Measurements from ENCODE around the gene OLIG2.

DNA sequence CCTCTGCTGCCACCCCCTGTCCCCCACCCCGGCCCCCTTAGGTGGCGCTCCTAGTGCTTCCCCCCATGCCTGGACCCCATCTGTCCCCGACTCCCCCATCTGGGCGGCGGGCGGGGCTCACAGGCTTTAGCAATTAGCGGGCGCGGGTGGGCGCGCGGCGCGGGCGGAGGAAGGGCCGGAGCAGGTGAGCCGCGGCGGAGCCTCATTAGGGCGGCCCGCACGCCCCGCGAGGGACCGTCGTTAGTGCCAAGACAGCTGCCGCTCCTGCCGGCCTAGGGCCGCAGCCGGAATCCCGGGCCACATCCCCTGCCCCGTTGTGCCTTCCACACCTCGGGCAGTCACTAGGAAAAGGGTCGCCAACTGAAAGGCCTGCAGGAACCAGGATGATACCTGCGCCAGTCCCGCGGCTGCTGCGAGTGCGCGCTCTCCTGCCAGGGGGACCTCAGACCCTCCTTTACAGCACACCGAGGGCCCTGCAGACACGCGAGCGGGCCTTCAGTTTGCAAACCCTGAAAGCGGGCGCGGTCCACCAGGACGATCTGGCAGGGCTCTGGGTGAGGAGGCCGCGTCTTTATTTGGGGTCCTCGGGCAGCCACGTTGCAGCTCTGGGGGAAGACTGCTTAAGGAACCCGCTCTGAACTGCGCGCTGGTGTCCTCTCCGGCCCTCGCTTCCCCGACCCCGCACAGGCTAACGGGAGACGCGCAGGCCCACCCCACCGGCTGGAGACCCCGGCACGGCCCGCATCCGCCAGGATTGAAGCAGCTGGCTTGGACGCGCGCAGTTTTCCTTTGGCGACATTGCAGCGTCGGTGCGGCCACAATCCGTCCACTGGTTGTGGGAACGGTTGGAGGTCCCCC is 7.6 kb downstream of the OLIG2 start:
- TF ChIP-seq, protein P1, sequence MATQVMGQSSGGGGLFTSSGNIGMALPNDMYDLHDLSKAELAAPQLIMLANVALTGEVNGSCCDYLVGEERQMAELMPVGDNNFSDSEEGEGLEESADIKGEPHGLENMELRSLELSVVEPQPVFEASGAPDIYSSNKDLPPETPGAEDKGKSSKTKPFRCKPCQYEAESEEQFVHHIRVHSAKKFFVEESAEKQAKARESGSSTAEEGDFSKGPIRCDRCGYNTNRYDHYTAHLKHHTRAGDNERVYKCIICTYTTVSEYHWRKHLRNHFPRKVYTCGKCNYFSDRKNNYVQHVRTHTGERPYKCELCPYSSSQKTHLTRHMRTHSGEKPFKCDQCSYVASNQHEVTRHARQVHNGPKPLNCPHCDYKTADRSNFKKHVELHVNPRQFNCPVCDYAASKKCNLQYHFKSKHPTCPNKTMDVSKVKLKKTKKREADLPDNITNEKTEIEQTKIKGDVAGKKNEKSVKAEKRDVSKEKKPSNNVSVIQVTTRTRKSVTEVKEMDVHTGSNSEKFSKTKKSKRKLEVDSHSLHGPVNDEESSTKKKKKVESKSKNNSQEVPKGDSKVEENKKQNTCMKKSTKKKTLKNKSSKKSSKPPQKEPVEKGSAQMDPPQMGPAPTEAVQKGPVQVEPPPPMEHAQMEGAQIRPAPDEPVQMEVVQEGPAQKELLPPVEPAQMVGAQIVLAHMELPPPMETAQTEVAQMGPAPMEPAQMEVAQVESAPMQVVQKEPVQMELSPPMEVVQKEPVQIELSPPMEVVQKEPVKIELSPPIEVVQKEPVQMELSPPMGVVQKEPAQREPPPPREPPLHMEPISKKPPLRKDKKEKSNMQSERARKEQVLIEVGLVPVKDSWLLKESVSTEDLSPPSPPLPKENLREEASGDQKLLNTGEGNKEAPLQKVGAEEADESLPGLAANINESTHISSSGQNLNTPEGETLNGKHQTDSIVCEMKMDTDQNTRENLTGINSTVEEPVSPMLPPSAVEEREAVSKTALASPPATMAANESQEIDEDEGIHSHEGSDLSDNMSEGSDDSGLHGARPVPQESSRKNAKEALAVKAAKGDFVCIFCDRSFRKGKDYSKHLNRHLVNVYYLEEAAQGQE (IDR thresholded peaks at IDR 0.05; ENCODE audit: low read depth) = no peak
- TF ChIP-seq YY1 (IDR thresholded peaks at IDR 0.05; ENCODE audit: low read depth) (no peak), EP300 (IDR thresholded peaks at IDR 0.05; ENCODE audit: borderline replicate concordance) (no peak), EGR1 (IDR thresholded peaks at IDR 0.05) (no peak)
- TF ChIP-seq, protein P2, sequence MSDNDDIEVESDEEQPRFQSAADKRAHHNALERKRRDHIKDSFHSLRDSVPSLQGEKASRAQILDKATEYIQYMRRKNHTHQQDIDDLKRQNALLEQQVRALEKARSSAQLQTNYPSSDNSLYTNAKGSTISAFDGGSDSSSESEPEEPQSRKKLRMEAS (IDR thresholded peaks at IDR 0.05) = no peak

Data from Ishikawa (cell line).